Memory B cell (primary cell): Measurements from ENCODE around the gene ZER1.
A peak's percentile ranks its signal among the peaks of the same experiment; 100 is the strongest.
"Not testable (repeated sequence)": the region's sequence is repeated elsewhere in the genome, so short reads cannot be mapped to it uniquely, and the experiment has no call there.

Experiments used
- ATAC-seq: fragments of 150-1000 bp; cut with Tn5 transposase; 2 replicates; pipeline ENCODE4 v1.10.0; 2021; ENCODE audit warnings: low read depth, mild to moderate bottlenecking, moderate library complexity
- DNase-seq, 2 donors: peaks; one replicate each; pipeline ENCODE4 v3.0.0; 2022; ENCODE audit warnings: low spot score in 2 of 2
- H3K27ac Mint-ChIP-seq: one replicate; pipeline ENCODE4 v1.8.0; 2022; ENCODE audit warnings: mild to moderate bottlenecking, moderate library complexity, mixed read lengths
- H3K27me3 Mint-ChIP-seq: one replicate; pipeline ENCODE4 v1.8.0; 2022; ENCODE audit warnings: mixed read lengths
- H3K36me3 Mint-ChIP-seq: one replicate; pipeline ENCODE4 v1.8.0; 2022; ENCODE audit warnings: mild to moderate bottlenecking, mixed read lengths
- H3K4me1 Mint-ChIP-seq: one replicate; pipeline ENCODE4 v1.8.0; 2022; ENCODE audit warnings: mixed read lengths
- H3K4me3 Mint-ChIP-seq: one replicate; pipeline ENCODE4 v1.8.0; 2022; ENCODE audit warnings: mild to moderate bottlenecking, moderate library complexity, mixed read lengths
- H3K9me3 Mint-ChIP-seq: one replicate; pipeline ENCODE4 v1.8.0; 2022; ENCODE audit warnings: mixed read lengths

Gene ZER1

GRCh38 chr9:128706671-128707381, 64.9 kb downstream of the ZER1 start:
- no peak overlapping the region for H3K27ac Mint-ChIP-seq
- no peaks in the 10 kb centered on the region for H3K9me3 Mint-ChIP-seq
- H3K36me3 Mint-ChIP-seq, result no peaks in the 10 kb centered on the region
- H3K4me1 Mint-ChIP-seq, result peaks cover 8% of the 10 kb centered on the region
- H3K4me3 Mint-ChIP-seq, result no peak overlapping the region
- no peak for DNase-seq
- no peak for ATAC-seq
- H3K27me3 Mint-ChIP-seq, result no peaks in the 10 kb centered on the region

GRCh38 chr9:128706045-128706444, 65.7 kb downstream of the ZER1 start:
- Mint-ChIP-seq H3K4me3 (no peak overlapping the region), H3K27me3 (no peaks in the 10 kb centered on the region), H3K36me3 (no peaks in the 10 kb centered on the region), H3K27ac (no peak overlapping the region), H3K4me1 (peaks cover 12% of the 10 kb centered on the region), H3K9me3 (no peaks in the 10 kb centered on the region)
- no peak for ATAC-seq
- DNase-seq, result no peak

GRCh38 chr9:128705051-128705965, 66.4 kb downstream of the ZER1 start:
- ATAC-seq, result no peak
- H3K36me3 Mint-ChIP-seq, result no peaks in the 10 kb centered on the region
- DNase-seq, result no peak
- H3K4me1 Mint-ChIP-seq, result peaks cover 12% of the 10 kb centered on the region
- H3K9me3 Mint-ChIP-seq, result no peaks in the 10 kb centered on the region
- no peaks in the 10 kb centered on the region for H3K27me3 Mint-ChIP-seq
- no peak overlapping the region for H3K27ac Mint-ChIP-seq
- no peak overlapping the region for H3K4me3 Mint-ChIP-seq

GRCh38 chr9:128704356-128704670, 67.4 kb downstream of the ZER1 start:
- H3K4me1 Mint-ChIP-seq, result peaks cover 12% of the 10 kb centered on the region
- no peaks in the 10 kb centered on the region for H3K27me3 Mint-ChIP-seq
- H3K9me3 Mint-ChIP-seq, result no peaks in the 10 kb centered on the region
- no peak overlapping the region for H3K27ac Mint-ChIP-seq
- H3K36me3 Mint-ChIP-seq, result no peaks in the 10 kb centered on the region
- no peak overlapping the region for H3K4me3 Mint-ChIP-seq
- no peak for ATAC-seq
- no peak for DNase-seq

GRCh38 chr9:128703616-128704355, 67.9 kb downstream of the ZER1 start:
- H3K4me3 Mint-ChIP-seq, result peak overlapping the region; percentile 86
- H3K4me1 Mint-ChIP-seq, result peaks cover 12% of the 10 kb centered on the region
- no peaks in the 10 kb centered on the region for H3K9me3 Mint-ChIP-seq
- no peaks in the 10 kb centered on the region for H3K36me3 Mint-ChIP-seq
- no peak for DNase-seq
- H3K27ac Mint-ChIP-seq, result no peak overlapping the region
- no peaks in the 10 kb centered on the region for H3K27me3 Mint-ChIP-seq
- no peak for ATAC-seq

GRCh38 chr9:128702949-128703615, 68.6 kb downstream of the ZER1 start:
- no peaks in the 10 kb centered on the region for H3K36me3 Mint-ChIP-seq
- DNase-seq (no peak), ATAC-seq (peak; percentile 20)
- peak overlapping the region; percentile 86 for H3K4me3 Mint-ChIP-seq
- H3K27me3 Mint-ChIP-seq, result no peaks in the 10 kb centered on the region
- H3K9me3 Mint-ChIP-seq, result no peaks in the 10 kb centered on the region
- peak overlapping the region; percentile 78 for H3K27ac Mint-ChIP-seq
- peaks cover 12% of the 10 kb centered on the region for H3K4me1 Mint-ChIP-seq

GRCh38 chr9:128702445-128702948, 69.2 kb downstream of the ZER1 start, which contains the start of gene PKN3:
Gene PKN3, plus strand, starts transcription at chr9:128702503. Its CDS starts 413 bp downstream, at chr9:128702916.
- Mint-ChIP-seq H3K27ac (peak within 1 kb of the TSS; percentile 78), H3K36me3 (no peaks in the 10 kb centered on the region), H3K4me1 (peaks cover 12% of the 10 kb centered on the region), H3K9me3 (no peaks in the 10 kb centered on the region), H3K4me3 (peak within 1 kb of the TSS; percentile 86), H3K27me3 (no peaks in the 10 kb centered on the region)
- DNase-seq (peak; percentile 89 to 94), ATAC-seq (peak; percentile 91)

GRCh38 chr9:128701227-128701854, 70.4 kb downstream of the ZER1 start:
- Mint-ChIP-seq H3K4me3 (peak overlapping the region; percentile 62), H3K36me3 (peaks cover 1% of the 10 kb centered on the region), H3K27me3 (no peaks in the 10 kb centered on the region), H3K4me1 (peaks cover 12% of the 10 kb centered on the region), H3K27ac (no peak overlapping the region), H3K9me3 (no peaks in the 10 kb centered on the region)
- ATAC-seq (no peak), DNase-seq (no peak)

- not testable (repeated sequence) for H3K36me3 Mint-ChIP-seq, ATAC-seq, H3K4me3 Mint-ChIP-seq, DNase-seq, H3K9me3 Mint-ChIP-seq, H3K27me3 Mint-ChIP-seq, H3K27ac Mint-ChIP-seq
- peaks cover 12% of the 10 kb centered on the region for H3K4me1 Mint-ChIP-seq
Observed at GRCh38 chr9:128699096-128699795, 72.5 kb downstream of the ZER1 start.

GRCh38 chr9:128696923-128697707, 74.6 kb downstream of the ZER1 start:
- no peak for DNase-seq
- Mint-ChIP-seq H3K4me1 (peaks cover 11% of the 10 kb centered on the region), H3K27me3 (no peaks in the 10 kb centered on the region), H3K27ac (no peak overlapping the region), H3K4me3 (no peak overlapping the region), H3K36me3 (peaks cover 15% of the 10 kb centered on the region), H3K9me3 (no peaks in the 10 kb centered on the region)
- no peak for ATAC-seq

- DNase-seq (no peak), ATAC-seq (no peak)
- H3K4me3 Mint-ChIP-seq, result no peak overlapping the region
- no peaks in the 10 kb centered on the region for H3K9me3 Mint-ChIP-seq
- peaks cover 18% of the 10 kb centered on the region for H3K36me3 Mint-ChIP-seq
- H3K27ac Mint-ChIP-seq, result no peak overlapping the region
- H3K27me3 Mint-ChIP-seq, result no peaks in the 10 kb centered on the region
- H3K4me1 Mint-ChIP-seq, result peaks cover 14% of the 10 kb centered on the region
Observed at GRCh38 chr9:128694344-128694743, 77.4 kb downstream of the ZER1 start.

- DNase-seq, H3K27me3 Mint-ChIP-seq, H3K9me3 Mint-ChIP-seq, H3K4me3 Mint-ChIP-seq, ATAC-seq: not testable (repeated sequence)
- Mint-ChIP-seq H3K36me3 (peaks cover 18% of the 10 kb centered on the region), H3K27ac (peak overlapping the region; percentile 24), H3K4me1 (peaks cover 14% of the 10 kb centered on the region)
Observed at GRCh38 chr9:128693738-128694137, 78.0 kb downstream of the ZER1 start.
